Pancreas (tissue), 10 donors: ENCODE results near the gene TMPRSS4. TPM values are rescaled to one million over a fixed set of nuclear protein-coding genes. Genes with fewer than 3 reads are reported as not detected.

Experiments
- ATAC-seq, 4 donors: fragments of 200-7000 bp; cut with Tn5 transposase; one replicate each; pipeline versions ENCODE4 v1.8.0 to v1.9.1; 2020; ENCODE audit warnings: mild to moderate bottlenecking in 4 of 4, moderate library complexity in 4 of 4
- DNase-seq, 6 donors: peaks; one replicate each; pipeline ENCODE4 v3.0.0-alpha.2; 2020
- FAIRE-seq: peaks from 2 replicates; lab custom pipeline; 2012; peaks lifted over from hg19 to GRCh38; lab: Jason Lieb, UNC
- H3K27ac ChIP-seq, 4 donors: fragments of 200-600 bp; sonication (generic); 1 replicate in 3 of 4; 2 replicates in 1 of 4; pipeline versions ENCODE4 v1.5.0 to v1.8.0; 2020
- H3K27me3 ChIP-seq, 4 donors: fragments of 200-600 bp; one replicate each; pipeline ENCODE4 v1.8.0; 2021
- H3K36me3 ChIP-seq, 3 donors: fragments of 200-600 bp; sonication (generic) in 1 of 3; one replicate each; pipeline versions ENCODE4 v1.5.0 to v1.8.0; 2020 to 2021
- H3K4me1 ChIP-seq, 3 donors: fragments of 200-600 bp; one replicate each; pipeline ENCODE4 v1.8.0; 2021
- H3K4me3 ChIP-seq, 4 donors: fragments of 200-600 bp; sonication (generic) in 2 of 4; one replicate each; pipeline versions ENCODE4 v1.5.0 to v1.8.0; 2020 to 2021
- H3K9me3 ChIP-seq, 4 donors: fragments of 200-600 bp; one replicate each; pipeline ENCODE4 v1.8.0; 2021
- WGBS, 2 donors: extraction: QIAGEN DNeasy Blood & Tissue Kit; methylation state at CpG; one replicate each; pipeline ENCODE4 v1.1.7; 2013; 5-methylcytosine and 5-hydroxymethylcytosine counted together
- intact Hi-C, 3 donors: fragments of 100-400 bp; cut with DNase I; formaldehyde crosslinking; loops; one replicate each; pipeline versions ENCODE4 v1.11.1 to v1.14.2; 2022
- polyA plus RNA-seq, 2 donors: library from polyadenylated mRNA; stranded (reverse); fragments of 200-250 nt; gene quantifications; one replicate each; pipeline ENCODE4 v1.2.3, GENCODE V29; 2013
- total RNA-seq, 6 donors: library from RNA; stranded (reverse); fragmentation: NEBNext Ultra II Directional in 4 of 6; extraction: Animal tissue kit (Norgen Biotek cat#: 25700) in 4 of 6; gene quantifications; one replicate each; pipeline versions ENCODE4 v1.2.1 to v1.2.4, GENCODE V29; 2021 to 2023
- TF ChIP-seq, protein P1 (sequence below), 4 donors: fragments of 200-600 bp; sonication (generic) in 3 of 4; IDR thresholded peaks; one replicate each; pipeline versions ENCODE4 v1.5.0 to v1.8.0; 2021; ENCODE audit warnings: antibody characterized with exemption in 4 of 4
- donor health status: healthy with polysubstance abuse.
- donor health status: DM: no; HTN: no; CAD: no; lungs with moderate emphysema.
- donor health status: DM: no; HTN: no; CAD: no.
- donor health status: control.
- donor health status: control.
- donor health status: Bipolar disorder and iron deficiency.
- donor health status: DM: yes; HTN: yes; CAD: no.
- donor health status: DM: no; HTN: no; CAD: no.
- donor health status: DM: no; HTN: no; CAD: no.
- donor health status: DM: yes; HTN: yes; CAD: no.

TMPRSS4 gene
- total and polyA plus RNA-seq, 8 donors: 0.15 to 2.2 (median 0.41) TPM; not detected in 3

DNA sequence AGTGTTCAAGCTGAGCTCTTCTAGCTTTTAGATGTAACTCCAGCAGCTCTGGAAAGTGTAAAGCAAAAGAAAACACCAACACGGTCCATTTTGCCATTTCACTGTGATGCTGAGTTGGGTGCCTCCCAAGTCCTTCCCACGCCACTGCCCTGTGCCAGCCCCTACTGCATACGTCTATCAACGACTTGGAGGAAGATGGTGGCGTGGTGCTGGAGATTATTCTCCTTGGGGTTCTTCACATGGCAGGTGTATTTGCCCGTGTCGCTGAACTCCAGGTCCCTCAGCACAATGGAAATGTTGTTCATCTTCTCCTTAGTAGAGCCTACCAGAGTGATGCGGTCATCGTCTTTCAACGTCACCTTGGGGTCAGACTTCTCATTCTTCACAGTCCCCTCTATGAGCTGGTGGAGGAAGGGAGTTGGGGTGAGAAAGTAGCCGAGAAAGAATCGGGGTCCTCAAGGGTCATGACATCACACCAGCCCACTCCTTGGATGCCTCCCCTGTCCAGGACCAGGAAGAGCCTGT, 66.8 kb downstream of the TMPRSS4 start:
- intact Hi-C loops: no loop called here
- TF ChIP-seq, protein P1, sequence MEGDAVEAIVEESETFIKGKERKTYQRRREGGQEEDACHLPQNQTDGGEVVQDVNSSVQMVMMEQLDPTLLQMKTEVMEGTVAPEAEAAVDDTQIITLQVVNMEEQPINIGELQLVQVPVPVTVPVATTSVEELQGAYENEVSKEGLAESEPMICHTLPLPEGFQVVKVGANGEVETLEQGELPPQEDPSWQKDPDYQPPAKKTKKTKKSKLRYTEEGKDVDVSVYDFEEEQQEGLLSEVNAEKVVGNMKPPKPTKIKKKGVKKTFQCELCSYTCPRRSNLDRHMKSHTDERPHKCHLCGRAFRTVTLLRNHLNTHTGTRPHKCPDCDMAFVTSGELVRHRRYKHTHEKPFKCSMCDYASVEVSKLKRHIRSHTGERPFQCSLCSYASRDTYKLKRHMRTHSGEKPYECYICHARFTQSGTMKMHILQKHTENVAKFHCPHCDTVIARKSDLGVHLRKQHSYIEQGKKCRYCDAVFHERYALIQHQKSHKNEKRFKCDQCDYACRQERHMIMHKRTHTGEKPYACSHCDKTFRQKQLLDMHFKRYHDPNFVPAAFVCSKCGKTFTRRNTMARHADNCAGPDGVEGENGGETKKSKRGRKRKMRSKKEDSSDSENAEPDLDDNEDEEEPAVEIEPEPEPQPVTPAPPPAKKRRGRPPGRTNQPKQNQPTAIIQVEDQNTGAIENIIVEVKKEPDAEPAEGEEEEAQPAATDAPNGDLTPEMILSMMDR (IDR thresholded peaks at IDR 0.05): no peak
- ATAC-seq (no peak), FAIRE-seq (no peak), DNase-seq (no peak)
- no peak overlapping the region for H3K4me3 ChIP-seq
- no peaks in the 10 kb centered on the region for H3K9me3 ChIP-seq
- no peak overlapping the region for H3K27ac ChIP-seq
- H3K36me3 ChIP-seq: no peaks in the 10 kb centered on the region
- 43 to 54% methylated on average over 12 of the region's 12 CpGs for WGBS, 2 donors
- no peaks in the 10 kb centered on the region for H3K27me3 ChIP-seq
- no peaks in the 10 kb centered on the region for H3K4me1 ChIP-seq

- no peaks in the 10 kb centered on the region for H3K36me3 ChIP-seq
- 38 to 42% methylated on average over 20 of the region's 20 CpGs for WGBS, 2 donors
- H3K27ac ChIP-seq: no peak overlapping the region
- DNase-seq (no peak), FAIRE-seq (no peak), ATAC-seq (no peak)
- no peaks in the 10 kb centered on the region for H3K4me1 ChIP-seq
- H3K9me3 ChIP-seq: no peaks in the 10 kb centered on the region
- H3K27me3 ChIP-seq: no peaks in the 10 kb centered on the region
- TF ChIP-seq, protein P1 (IDR thresholded peaks at IDR 0.05): no peak
- intact Hi-C loops: loop anchor here in 1 of 3 donors (5.0 kb wide), 1 partner anchor 143 kb away; no protein-coding TSS in a partner anchor
- peak overlapping the region in 1 of 4 donors; percentile 67 for H3K4me3 ChIP-seq
Observed at GRCh38 chr11:118144301-118145268, 67.7 kb downstream of the TMPRSS4 start.

DNA sequence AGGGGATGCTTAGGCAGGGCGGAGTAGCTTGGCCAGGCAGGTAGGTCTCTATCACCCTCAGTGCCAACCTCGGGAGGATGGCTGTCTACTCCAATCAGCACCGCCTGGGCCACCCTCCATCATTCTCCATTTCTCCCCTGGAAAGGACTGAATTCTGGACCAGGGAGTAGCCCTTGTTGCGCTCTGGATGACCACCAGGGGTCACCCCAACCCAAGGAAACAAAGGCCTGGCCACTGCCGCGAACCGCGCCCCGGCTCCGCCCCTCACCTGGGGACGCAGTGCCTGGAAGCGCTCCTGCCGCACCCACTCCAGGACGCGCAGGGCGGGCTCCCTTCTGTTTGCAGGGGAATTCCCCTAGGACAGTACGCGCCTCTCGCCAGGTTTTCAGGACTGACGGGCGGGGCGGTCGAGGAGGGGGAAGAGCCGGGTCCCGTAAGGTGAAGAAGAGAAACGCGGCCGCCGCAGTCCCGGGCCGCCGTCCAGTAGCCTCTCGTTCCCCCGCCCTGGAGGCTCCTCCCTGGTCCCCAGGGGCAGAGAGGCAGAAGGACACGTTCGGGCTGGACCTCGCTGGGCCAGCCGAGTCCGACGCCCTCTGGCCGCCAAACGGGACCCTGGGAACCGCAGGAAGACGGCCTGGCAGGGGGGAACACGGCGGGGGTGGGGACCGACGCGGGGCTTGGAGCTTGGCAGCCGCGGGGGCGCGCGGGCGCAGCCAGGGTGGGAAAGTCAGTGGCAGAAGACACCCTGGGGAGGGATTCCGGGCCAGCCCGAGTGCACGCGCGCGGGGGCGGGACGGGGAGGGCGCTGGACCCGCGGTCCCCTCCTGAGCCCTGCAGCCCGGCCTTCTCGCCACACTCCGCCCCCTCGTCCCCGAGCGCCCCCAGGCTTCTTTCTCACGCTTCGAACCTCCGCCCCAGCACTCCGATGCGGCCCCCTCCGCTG, 68.7 kb downstream of the TMPRSS4 start:
- intact Hi-C loops: loop anchor here in 1 of 3 donors (5.0 kb wide), 1 partner anchor 142 kb away; no protein-coding TSS in a partner anchor
- Histone ChIP-seq H3K9me3 (no peaks in the 10 kb centered on the region), H3K36me3 (no peaks in the 10 kb centered on the region), H3K4me3 (peak overlapping the region; percentile 39 to 67 (median 59)), H3K27ac (no peak overlapping the region), H3K27me3 (no peaks in the 10 kb centered on the region), H3K4me1 (no peaks in the 10 kb centered on the region)
- TF ChIP-seq, protein P1 (IDR thresholded peaks at IDR 0.05): peak; percentile 86 to 91 (median 89)
- no peak for FAIRE-seq
- DNase-seq: peak; percentile 86 to 96 (median 92)
- 2% methylated on average over 52 to 78 of the region's 78 CpGs for WGBS, 2 donors
- ATAC-seq: peak; percentile 98 to 99 (median 99)

DNA sequence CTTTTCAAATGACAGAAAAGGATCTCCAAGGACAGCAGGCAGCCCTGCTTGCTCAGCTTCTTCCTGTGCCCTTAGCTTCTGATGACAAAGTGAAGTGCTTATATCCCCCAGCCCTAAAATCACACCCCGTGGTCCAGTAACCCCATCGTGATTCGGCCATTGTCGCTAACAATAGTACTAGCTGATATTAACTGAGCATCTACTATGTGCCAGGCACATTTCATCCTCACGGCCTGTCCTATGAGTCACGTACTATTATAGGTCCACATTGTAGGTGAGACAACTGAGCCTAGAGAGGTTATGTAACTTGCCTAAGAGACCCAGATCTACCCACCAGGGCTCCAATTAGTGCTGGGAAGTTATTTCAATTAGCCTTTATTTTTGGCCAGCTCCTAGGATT, 69.7 kb downstream of the TMPRSS4 start:
- DNase-seq (no peak), ATAC-seq (no peak), FAIRE-seq (no peak)
- intact Hi-C loops: loop anchor here in 1 of 3 donors (5.0 kb wide), 1 partner anchor 141 kb away; no protein-coding TSS in a partner anchor
- H3K9me3 ChIP-seq: no peaks in the 10 kb centered on the region
- 89 to 90% methylated on average over 6 of the region's 6 CpGs for WGBS, 2 donors
- H3K27me3 ChIP-seq: no peaks in the 10 kb centered on the region
- H3K4me3 ChIP-seq: no peak overlapping the region
- TF ChIP-seq, protein P1 (IDR thresholded peaks at IDR 0.05): no peak
- H3K36me3 ChIP-seq: no peaks in the 10 kb centered on the region
- H3K4me1 ChIP-seq: no peaks in the 10 kb centered on the region
- H3K27ac ChIP-seq: no peak overlapping the region
